Omental fat pad (tissue), 4 donors: Measurements from ENCODE around the gene GRB10. TPM values are rescaled to one million over a fixed set of nuclear protein-coding genes. Genes with fewer than 3 reads are reported as not detected.

Experiments used
- ATAC-seq: fragments of 150-250 bp; one replicate; pipeline ENCODE4 v1.9.1; 2016; ENCODE audit warnings: mild to moderate bottlenecking, moderate library complexity; ENCODE audit not compliant: low FRiP score
- DNase-seq: peaks from one replicate; pipeline ENCODE4 v3.0.0-alpha.2; 2019; ENCODE audit warnings: low spot score
- CTCF ChIP-seq, 3 donors: fragments of 450-650 bp; IDR thresholded peaks; one replicate each; pipeline ENCODE4 v1.5.1; 2016 to 2017; ENCODE audit warnings: antibody characterized with exemption in 3 of 3, mild to moderate bottlenecking in 3 of 3, moderate library complexity in 2 of 3
- total RNA-seq, 4 donors: library from RNA; depleted of rRNA; stranded (reverse); fragments of >200 nt; gene quantifications; one replicate each; pipeline ENCODE4 v1.1.0, GENCODE V29; 2016

The GRB10 gene
- total RNA-seq, 4 donors from 2014 or later: 64.6 to 100 (median 75.3) TPM

- ATAC-seq: no peak
These were observed 63.8 kb downstream of the GRB10 start for GRCh38 chr7:50718876-50719275.

GRCh38 chr7:50718311-50718710 lies 64.4 kb downstream of the GRB10 start:
- no peak for ATAC-seq
- DNase-seq: no peak

More at GRCh38 chr7:50718876-50719275, 63.8 kb downstream of the GRB10 start:
- TF ChIP-seq CTCF (IDR thresholded peaks at IDR 0.05): no peak
- no peak for DNase-seq

GRCh38 chr7:50717181-50717580 lies 65.5 kb downstream of the GRB10 start:
- ATAC-seq (no peak), DNase-seq (no peak)
- no peak for TF ChIP-seq CTCF (IDR thresholded peaks at IDR 0.05)

More at GRCh38 chr7:50718311-50718710, 64.4 kb downstream of the GRB10 start:
- no peak for TF ChIP-seq CTCF (IDR thresholded peaks at IDR 0.05)

GRCh38 chr7:50714857-50715256 lies 67.8 kb downstream of the GRB10 start:
- DNase-seq: no peak
- no peak for TF ChIP-seq CTCF (IDR thresholded peaks at IDR 0.05)
- ATAC-seq: no peak

GRCh38 chr7:50713123-50713965 lies 69.4 kb downstream of the GRB10 start:
- no peak for TF ChIP-seq CTCF (IDR thresholded peaks at IDR 0.05)
- ATAC-seq (no peak), DNase-seq (no peak)

GRCh38 chr7:50712252-50713122 lies 70.2 kb downstream of the GRB10 start:
- no peak for DNase-seq
- ATAC-seq: no peak
- no peak for TF ChIP-seq CTCF (IDR thresholded peaks at IDR 0.05)
